Large intestine (tissue), 3 donors: Measurements from ENCODE around the gene BFSP2. TPM values are rescaled to one million over a fixed set of nuclear protein-coding genes. Genes with fewer than 3 reads are reported as not detected.
"Not testable (repeated sequence)": the region's sequence is repeated elsewhere in the genome, so short reads cannot be mapped to it uniquely, and the experiment has no call there.

Experiments
- DNase-seq, 2 donors: peaks; one replicate each; pipeline versions ENCODE4 v3.0.0 to v3.0.0-alpha.2; 2013
- H3K27ac ChIP-seq: one replicate; pipeline ENCODE4 v1.5.1; 2013; ENCODE audit warnings: low read length
- H3K27me3 ChIP-seq: 2 replicates; pipeline ENCODE4 v1.6.1; 2013; ENCODE audit warnings: low read length; ENCODE audit not compliant: control insufficient read depth, insufficient read depth
- H3K36me3 ChIP-seq: 2 replicates; pipeline ENCODE4 v1.6.1; 2013; ENCODE audit warnings: low read length; ENCODE audit not compliant: control insufficient read depth, insufficient read depth
- H3K4me1 ChIP-seq: one replicate; pipeline ENCODE4 v1.6.1; 2013; ENCODE audit warnings: low read length; ENCODE audit not compliant: control insufficient read depth, insufficient read depth
- H3K4me3 ChIP-seq: one replicate; pipeline ENCODE4 v1.5.1; 2013; ENCODE audit warnings: low read length
- H3K9me3 ChIP-seq: one replicate; pipeline ENCODE4 v1.6.1; 2013; ENCODE audit warnings: mild to moderate bottlenecking, low read depth, low read length, moderate library complexity; ENCODE audit not compliant: control insufficient read depth
- WGBS: methylation state at CpG from one replicate; pipeline ENCODE4 v1.1.5; 2013; ENCODE audit warnings: low lambda C conversion rate; ENCODE audit not compliant: insufficient coverage; 5-methylcytosine and 5-hydroxymethylcytosine counted together
- polyA plus RNA-seq: library from polyadenylated mRNA; unstranded; fragments of 120-200 nt; gene quantifications from one replicate; pipeline ENCODE4 v1.2.1, GENCODE V29; 2013

Gene BFSP2
- polyA plus RNA-seq, 1 donor, result not detected

- no peak overlapping the region for H3K4me3 ChIP-seq
- no peak overlapping the region for H3K27ac ChIP-seq
- no peak for DNase-seq
- H3K27me3 ChIP-seq, result no peaks in the 10 kb centered on the region
- no peaks in the 10 kb centered on the region for H3K4me1 ChIP-seq
- H3K36me3 ChIP-seq, result no peaks in the 10 kb centered on the region
- H3K9me3 ChIP-seq, result no peaks in the 10 kb centered on the region
These were observed 77.6 kb downstream of the BFSP2 start for GRCh38 chr3:133477487-133477886.

- no peak overlapping the region for H3K4me3 ChIP-seq
- 80% methylated on average over 1 of the region's 1 CpG for WGBS
- no peaks in the 10 kb centered on the region for H3K36me3 ChIP-seq
- no peak for DNase-seq
- H3K4me1 ChIP-seq, result no peaks in the 10 kb centered on the region
- no peak overlapping the region for H3K27ac ChIP-seq
- H3K9me3 ChIP-seq, result no peaks in the 10 kb centered on the region
- H3K27me3 ChIP-seq, result no peaks in the 10 kb centered on the region
These were observed 78.8 kb downstream of the BFSP2 start for GRCh38 chr3:133478624-133479023.

GRCh38 chr3:133479401-133479800 is 79.5 kb downstream of the BFSP2 start:
- H3K27ac ChIP-seq, result no peak overlapping the region
- no peaks in the 10 kb centered on the region for H3K4me1 ChIP-seq
- no peaks in the 10 kb centered on the region for H3K27me3 ChIP-seq
- 100% methylated on average over 2 of the region's 2 CpGs for WGBS
- H3K9me3 ChIP-seq, result no peaks in the 10 kb centered on the region
- no peaks in the 10 kb centered on the region for H3K36me3 ChIP-seq
- DNase-seq, result no peak
- H3K4me3 ChIP-seq, result no peak overlapping the region

- no peak overlapping the region for H3K4me3 ChIP-seq
- H3K4me1 ChIP-seq, result no peaks in the 10 kb centered on the region
- 20% methylated on average over 1 of the region's 7 CpGs for WGBS
- H3K27ac ChIP-seq, result no peak overlapping the region
- H3K9me3 ChIP-seq, result peaks cover 5% of the 10 kb centered on the region
- no peaks in the 10 kb centered on the region for H3K27me3 ChIP-seq
- no peaks in the 10 kb centered on the region for H3K36me3 ChIP-seq
- peak in 1 of 2 donors; percentile 45 for DNase-seq
These were observed 80.2 kb downstream of the BFSP2 start for GRCh38 chr3:133479895-133480669.

- H3K9me3 ChIP-seq, result peaks cover 15% of the 10 kb centered on the region
- not testable (repeated sequence) for H3K36me3 ChIP-seq, H3K27me3 ChIP-seq, H3K4me3 ChIP-seq, DNase-seq, H3K4me1 ChIP-seq, H3K27ac ChIP-seq
- WGBS, result no CpG with 5 or more reads among the region's 5 CpGs
These were observed 82.6 kb downstream of the BFSP2 start for GRCh38 chr3:133482474-133482873.

GRCh38 chr3:133486658-133487057 is 86.8 kb downstream of the BFSP2 start:
- no peak overlapping the region for H3K4me3 ChIP-seq
- peaks cover 15% of the 10 kb centered on the region for H3K9me3 ChIP-seq
- no peaks in the 10 kb centered on the region for H3K36me3 ChIP-seq
- no peak for DNase-seq
- no CpG with 5 or more reads among the region's 5 CpGs for WGBS
- no peak overlapping the region for H3K27ac ChIP-seq
- H3K27me3 ChIP-seq, result no peaks in the 10 kb centered on the region
- no peaks in the 10 kb centered on the region for H3K4me1 ChIP-seq

- Histone ChIP-seq H3K4me1 (no peaks in the 10 kb centered on the region), H3K27ac (no peak overlapping the region)
- no CpG with 5 or more reads among the region's 4 CpGs for WGBS
These were observed 87.3 kb downstream of the BFSP2 start for GRCh38 chr3:133487204-133487603.

GRCh38 chr3:133487920-133488540 is 88.2 kb downstream of the BFSP2 start:
- H3K27ac ChIP-seq, result no peak overlapping the region
- H3K36me3 ChIP-seq, result no peaks in the 10 kb centered on the region
- peaks cover 15% of the 10 kb centered on the region for H3K9me3 ChIP-seq

More at GRCh38 chr3:133487204-133487603, 87.3 kb downstream of the BFSP2 start:
- no peaks in the 10 kb centered on the region for H3K27me3 ChIP-seq
- H3K36me3 ChIP-seq, result no peaks in the 10 kb centered on the region
- no peak for DNase-seq
- H3K4me3 ChIP-seq, result no peak overlapping the region
- H3K9me3 ChIP-seq, result peaks cover 15% of the 10 kb centered on the region

GRCh38 chr3:133488785-133489367 is 89.0 kb downstream of the BFSP2 start:
- 20% methylated on average over 1 of the region's 3 CpGs for WGBS

More at GRCh38 chr3:133487920-133488540, 88.2 kb downstream of the BFSP2 start:
- 100% methylated on average over 1 of the region's 1 CpG for WGBS
- Histone ChIP-seq H3K4me3 (no peak overlapping the region), H3K4me1 (no peaks in the 10 kb centered on the region), H3K27me3 (no peaks in the 10 kb centered on the region)
- no peak for DNase-seq

GRCh38 chr3:133489466-133490085 is 89.7 kb downstream of the BFSP2 start:
- H3K27ac ChIP-seq, result no peak overlapping the region
- no peaks in the 10 kb centered on the region for H3K36me3 ChIP-seq
- no peaks in the 10 kb centered on the region for H3K4me1 ChIP-seq
- H3K9me3 ChIP-seq, result peaks cover 15% of the 10 kb centered on the region
- no peak for DNase-seq
- no peak overlapping the region for H3K4me3 ChIP-seq
- WGBS, result no CpG with 5 or more reads among the region's 5 CpGs
- H3K27me3 ChIP-seq, result no peaks in the 10 kb centered on the region

More at GRCh38 chr3:133488785-133489367, 89.0 kb downstream of the BFSP2 start:
- peak in 1 of 2 donors; percentile 44 for DNase-seq
- no peaks in the 10 kb centered on the region for H3K36me3 ChIP-seq
- H3K27me3 ChIP-seq, result no peaks in the 10 kb centered on the region
- no peak overlapping the region for H3K27ac ChIP-seq
- no peaks in the 10 kb centered on the region for H3K4me1 ChIP-seq
- peaks cover 15% of the 10 kb centered on the region for H3K9me3 ChIP-seq
- no peak overlapping the region for H3K4me3 ChIP-seq
